ENCODE data around the gene LGR4. TPM values are rescaled to one million over a fixed set of nuclear protein-coding genes. Genes with fewer than 3 reads are reported as not detected.

LGR4 gene
- total RNA-seq, 1 experiment from 2014 or later: 37.1 TPM

DNA sequence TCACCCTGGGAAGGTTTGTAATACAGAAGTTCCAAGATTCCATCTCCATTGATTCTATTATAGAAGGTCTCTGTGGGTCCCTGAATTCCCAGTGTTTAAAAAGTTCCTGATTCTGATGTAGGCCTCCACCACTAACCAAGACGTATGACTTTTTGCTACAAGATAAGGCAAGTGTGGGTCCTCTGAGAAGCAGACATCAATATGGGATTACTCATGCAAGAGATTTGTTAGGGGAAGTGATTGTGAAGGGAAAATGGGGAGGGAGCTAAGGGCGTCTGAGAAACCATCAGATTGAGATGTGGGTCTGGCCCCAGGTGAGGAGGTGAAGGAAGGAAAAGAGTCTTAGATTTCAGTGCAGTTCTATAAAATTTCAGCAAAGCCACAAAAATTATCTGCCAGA lies 10.2 kb upstream of the LGR4 start:
- intact Hi-C loops (cut with micrococcal nuclease; ENCODE audit: unreplicated experiment): no loop called here
- no peak overlapping the region for H3K27ac Mint-ChIP-seq (ENCODE audit: unreplicated experiment)
- no peak overlapping the region for H3K4me3 Mint-ChIP-seq (ENCODE audit: unreplicated experiment)
- no TSS peak for BruUV-seq (replicated peaks)
- CTCF ChIA-PET: no interaction called here
- Histone ChIP-seq H3K27me3 (replicated peaks; ENCODE audit: control insufficient read depth, insufficient read depth, low read length) (no peaks in the 10 kb centered on the region), H3K4me1 (no peaks in the 10 kb centered on the region), H3K36me3 (ENCODE audit: control insufficient read depth, insufficient read depth, low read length) (no peaks in the 10 kb centered on the region), H3K4me3 (ENCODE audit: low read depth, low read length) (no peak overlapping the region), H3K9me3 (no peaks in the 10 kb centered on the region)
- no peaks in the 10 kb centered on the region for H3K27me3 Mint-ChIP-seq (ENCODE audit: insufficient read depth, unreplicated experiment)
- POLR2A ChIA-PET: no interaction called here
- H3K4me1 Mint-ChIP-seq (ENCODE audit: low read depth, unreplicated experiment): no peaks in the 10 kb centered on the region
- no peaks in the 10 kb centered on the region for H3K9me3 Mint-ChIP-seq (ENCODE audit: unreplicated experiment)
- no peak for DNase-seq
- TF ChIP-seq, protein P1, sequence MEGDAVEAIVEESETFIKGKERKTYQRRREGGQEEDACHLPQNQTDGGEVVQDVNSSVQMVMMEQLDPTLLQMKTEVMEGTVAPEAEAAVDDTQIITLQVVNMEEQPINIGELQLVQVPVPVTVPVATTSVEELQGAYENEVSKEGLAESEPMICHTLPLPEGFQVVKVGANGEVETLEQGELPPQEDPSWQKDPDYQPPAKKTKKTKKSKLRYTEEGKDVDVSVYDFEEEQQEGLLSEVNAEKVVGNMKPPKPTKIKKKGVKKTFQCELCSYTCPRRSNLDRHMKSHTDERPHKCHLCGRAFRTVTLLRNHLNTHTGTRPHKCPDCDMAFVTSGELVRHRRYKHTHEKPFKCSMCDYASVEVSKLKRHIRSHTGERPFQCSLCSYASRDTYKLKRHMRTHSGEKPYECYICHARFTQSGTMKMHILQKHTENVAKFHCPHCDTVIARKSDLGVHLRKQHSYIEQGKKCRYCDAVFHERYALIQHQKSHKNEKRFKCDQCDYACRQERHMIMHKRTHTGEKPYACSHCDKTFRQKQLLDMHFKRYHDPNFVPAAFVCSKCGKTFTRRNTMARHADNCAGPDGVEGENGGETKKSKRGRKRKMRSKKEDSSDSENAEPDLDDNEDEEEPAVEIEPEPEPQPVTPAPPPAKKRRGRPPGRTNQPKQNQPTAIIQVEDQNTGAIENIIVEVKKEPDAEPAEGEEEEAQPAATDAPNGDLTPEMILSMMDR (IDR thresholded peaks at IDR 0.05; ENCODE audit: insufficient read depth in 1 of 2, low read depth in 1 of 2, low read length in 1 of 2, severe bottlenecking in 1 of 2, unreplicated experiment in 1 of 2): no peak
- no peaks in the 10 kb centered on the region for H3K36me3 Mint-ChIP-seq (ENCODE audit: insufficient read depth, unreplicated experiment)

DNA sequence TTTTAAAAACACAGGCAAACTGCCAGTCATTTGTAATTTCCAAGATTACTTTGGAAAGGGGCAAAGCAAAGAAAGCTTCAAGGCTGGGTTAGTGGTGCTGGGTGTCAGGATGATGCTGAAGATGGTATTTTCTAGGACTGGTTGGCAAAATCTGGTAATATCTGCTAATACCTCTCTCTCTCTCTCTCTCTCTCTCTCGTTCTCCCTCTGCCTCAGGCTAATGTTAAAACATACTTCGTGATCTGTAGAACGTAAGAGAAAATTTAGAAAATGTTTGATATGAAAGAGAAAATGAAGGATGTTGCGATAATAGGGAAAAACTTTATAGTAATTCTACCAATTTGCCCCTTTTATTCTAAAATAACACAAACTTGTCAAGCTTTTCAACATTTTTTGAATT lies 9.4 kb upstream of the LGR4 start:
- no TSS peak for BruUV-seq (replicated peaks)
- Mint-ChIP-seq H3K27me3 (ENCODE audit: insufficient read depth, unreplicated experiment) (no peaks in the 10 kb centered on the region), H3K9me3 (ENCODE audit: unreplicated experiment) (no peaks in the 10 kb centered on the region), H3K4me1 (ENCODE audit: low read depth, unreplicated experiment) (no peaks in the 10 kb centered on the region), H3K27ac (ENCODE audit: unreplicated experiment) (no peak overlapping the region), H3K4me3 (ENCODE audit: unreplicated experiment) (no peak overlapping the region), H3K36me3 (ENCODE audit: insufficient read depth, unreplicated experiment) (no peaks in the 10 kb centered on the region)
- CTCF ChIA-PET: no interaction called here
- no peak for DNase-seq
- Histone ChIP-seq H3K27me3 (replicated peaks; ENCODE audit: control insufficient read depth, insufficient read depth, low read length) (no peaks in the 10 kb centered on the region), H3K9me3 (no peaks in the 10 kb centered on the region), H3K36me3 (ENCODE audit: control insufficient read depth, insufficient read depth, low read length) (no peaks in the 10 kb centered on the region), H3K4me1 (no peaks in the 10 kb centered on the region), H3K4me3 (ENCODE audit: low read depth, low read length) (no peak overlapping the region)
- TF ChIP-seq, protein P1 (IDR thresholded peaks at IDR 0.05; ENCODE audit: insufficient read depth in 1 of 2, low read depth in 1 of 2, low read length in 1 of 2, severe bottlenecking in 1 of 2, unreplicated experiment in 1 of 2): no peak
- POLR2A ChIA-PET: no interaction called here
- intact Hi-C loops (cut with micrococcal nuclease; ENCODE audit: unreplicated experiment): no loop called here

DNA sequence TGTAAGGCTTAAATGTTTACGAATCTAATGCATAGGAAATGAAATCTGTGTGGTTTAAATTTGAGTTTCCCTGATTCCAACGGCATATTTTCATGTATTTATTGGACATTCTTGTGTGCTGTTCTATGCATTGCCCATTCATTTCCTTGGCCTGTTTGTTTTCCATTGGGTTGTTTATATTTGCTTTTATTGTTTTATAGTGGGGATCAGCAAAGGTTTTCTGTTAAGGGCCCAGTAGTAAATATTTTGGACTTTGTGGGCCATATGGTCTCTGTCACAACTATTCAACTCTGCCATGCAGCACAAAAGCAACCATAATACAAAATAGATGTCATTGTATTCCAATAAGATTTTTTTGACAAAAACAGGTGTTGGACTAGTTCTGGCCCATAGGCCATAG lies 5.2 kb upstream of the LGR4 start:
- ChIA-PET CTCF (interaction anchor here (0.7 kb wide), 1 partner anchor 103 kb away, joined by 6 read pairs; no protein-coding TSS in a partner anchor), POLR2A (no interaction called here)
- intact Hi-C loops (cut with micrococcal nuclease; ENCODE audit: unreplicated experiment): no loop called here

More for the DNA sequence above, 5.2 kb upstream of the LGR4 start:
- peaks cover under 1% of the 10 kb centered on the region for H3K36me3 Mint-ChIP-seq (ENCODE audit: insufficient read depth, unreplicated experiment)
- Histone ChIP-seq H3K27me3 (replicated peaks; ENCODE audit: control insufficient read depth, insufficient read depth, low read length) (no peaks in the 10 kb centered on the region), H3K4me3 (ENCODE audit: low read depth, low read length) (no peak overlapping the region), H3K36me3 (ENCODE audit: control insufficient read depth, insufficient read depth, low read length) (no peaks in the 10 kb centered on the region), H3K9me3 (no peaks in the 10 kb centered on the region), H3K4me1 (peaks cover 7% of the 10 kb centered on the region; the same call in 1 of the 2 replicates)
- no TSS peak for BruUV-seq (replicated peaks)
- no peaks in the 10 kb centered on the region for H3K9me3 Mint-ChIP-seq (ENCODE audit: unreplicated experiment)
- no peaks in the 10 kb centered on the region for H3K27me3 Mint-ChIP-seq (ENCODE audit: insufficient read depth, unreplicated experiment)
- TF ChIP-seq, protein P1 (IDR thresholded peaks at IDR 0.05; ENCODE audit: insufficient read depth in 1 of 2, low read depth in 1 of 2, low read length in 1 of 2, severe bottlenecking in 1 of 2, unreplicated experiment in 1 of 2): no peak
- H3K27ac Mint-ChIP-seq (ENCODE audit: unreplicated experiment): no peak overlapping the region
- no peak overlapping the region for H3K4me3 Mint-ChIP-seq (ENCODE audit: unreplicated experiment)
- H3K4me1 Mint-ChIP-seq (ENCODE audit: low read depth, unreplicated experiment): no peaks in the 10 kb centered on the region
- DNase-seq: no peak
